NCI-H460 (cell line): Measurements from ENCODE around the gene CEACAM7. TPM values are rescaled to one million over a fixed set of nuclear protein-coding genes. Genes with fewer than 3 reads are reported as not detected.
"Not testable (repeated sequence)": the region's sequence is repeated elsewhere in the genome, so short reads cannot be mapped to it uniquely, and the experiment has no call there.

Experiments
- DNase-seq: peaks from one replicate; pipeline ENCODE4 v3.0.0-alpha.2; 2016; ENCODE audit warnings: low read depth; ENCODE audit errors: extremely low read depth
- small RNA-seq, 2 experiments: library from RNA; depleted of rRNA; stranded (forward); fragments of <200 nt; gene quantifications; one replicate each; pipeline ENCODE3, GENCODE V24; 2014
- total RNA-seq: library from RNA; depleted of rRNA; stranded (reverse); fragments of >200 nt; shearing (Covaris generic); gene quantifications from 2 replicates; pipeline ENCODE4 v1.2.3, GENCODE V29; 2014; rRNA removed

CEACAM7 gene
- total RNA-seq, 1 experiment from 2014 or later = not detected

DNA sequence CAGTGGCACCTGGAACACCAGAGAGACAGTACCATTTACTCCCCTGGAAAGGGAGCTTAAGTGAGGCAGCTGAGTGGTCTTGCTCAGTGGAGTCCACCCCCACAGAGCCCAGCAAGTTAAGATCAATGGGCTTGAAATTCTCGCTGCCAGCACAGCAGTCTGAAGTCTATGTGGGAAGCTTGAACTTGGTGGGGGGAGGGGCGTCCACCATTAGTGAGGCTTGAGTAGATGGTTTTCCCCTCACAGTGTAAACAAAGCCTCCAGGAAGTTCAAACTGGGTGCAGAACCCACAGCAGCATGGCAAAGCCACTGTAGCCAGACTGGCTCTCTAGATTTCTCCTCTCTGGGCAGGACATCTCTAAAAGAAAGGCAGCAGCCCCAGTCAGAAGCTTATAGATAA is 30.9 kb downstream of the CEACAM7 start:
- DNase-seq = no peak

- not testable (repeated sequence) for DNase-seq
Observed at GRCh38 chr19:41656756-41657155, 31.3 kb downstream of the CEACAM7 start.

DNA sequence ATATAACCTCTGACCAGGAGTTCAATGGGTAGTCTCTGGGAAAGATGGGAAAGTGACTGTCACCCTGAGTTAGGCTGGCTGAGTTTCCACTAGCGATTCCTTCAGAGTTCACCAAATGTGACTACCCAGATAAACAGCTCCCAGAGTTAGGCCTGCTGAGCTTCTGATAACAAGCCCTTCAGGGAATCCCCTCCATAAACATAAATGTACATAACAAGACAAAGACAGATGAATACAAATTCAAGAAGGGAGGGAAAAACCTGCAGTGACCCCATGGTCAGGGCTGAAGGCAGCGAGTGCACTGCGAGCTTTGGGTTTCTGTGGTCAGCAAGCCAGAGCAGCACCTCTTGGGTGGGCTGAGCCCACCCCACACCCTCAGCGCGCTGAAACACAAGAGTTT is 35.8 kb downstream of the CEACAM7 start:
- DNase-seq = no peak

- DNase-seq = no peak
Observed at GRCh38 chr19:41649827-41650226, 38.2 kb downstream of the CEACAM7 start.

- no peak for DNase-seq
Observed at GRCh38 chr19:41646589-41647204, 41.4 kb downstream of the CEACAM7 start.

DNA sequence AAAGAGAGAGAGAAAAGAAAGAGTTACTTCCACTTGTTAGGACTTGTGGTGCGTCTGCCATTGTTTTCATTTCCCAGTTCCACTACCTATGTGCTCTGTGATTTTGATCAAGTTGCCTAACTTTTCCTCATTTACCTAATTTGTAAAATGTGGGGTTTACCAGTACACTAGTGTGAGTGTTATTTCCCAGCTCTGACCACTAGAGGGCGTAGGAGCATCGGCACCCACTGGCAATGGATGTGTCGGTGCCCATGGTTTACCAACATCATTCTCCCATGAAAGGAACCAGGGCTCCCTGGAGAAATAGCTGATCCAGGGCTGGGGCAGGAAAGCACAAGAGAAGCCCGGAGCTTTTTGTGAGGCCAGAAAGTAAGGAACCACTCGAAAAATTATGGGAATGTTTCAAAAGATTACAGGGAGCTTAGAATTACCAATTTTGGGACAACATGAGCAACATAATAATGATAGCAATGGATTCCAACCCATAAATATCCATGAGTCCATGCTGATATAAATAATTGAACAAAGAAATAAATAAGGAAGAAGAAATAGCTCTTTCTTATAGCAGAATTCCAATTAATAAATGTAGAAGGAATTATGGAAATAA is 46.1 kb downstream of the CEACAM7 start:
- DNase-seq = peak; percentile 52

DNA sequence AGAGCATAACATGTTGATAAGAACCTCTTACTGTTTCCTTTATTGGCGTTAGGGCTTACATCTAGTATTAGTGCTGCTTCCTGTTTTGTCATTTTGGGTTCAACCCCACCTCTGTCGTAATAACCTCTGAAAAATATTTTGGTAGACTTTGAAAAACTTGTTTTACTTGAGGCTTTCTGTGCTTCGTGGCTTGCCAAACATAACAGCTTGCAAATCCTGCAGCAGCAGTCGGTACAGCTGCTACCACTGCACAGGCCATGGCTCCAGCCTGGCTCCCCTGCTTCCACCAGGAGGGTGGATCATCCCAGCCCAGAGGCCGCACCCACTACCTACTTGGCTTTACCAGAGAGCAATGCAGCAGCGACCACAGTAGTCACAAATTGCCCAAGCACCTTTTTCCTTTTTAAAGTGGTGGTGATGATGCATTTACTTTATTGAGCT is 49.4 kb downstream of the CEACAM7 start:
- DNase-seq = no peak

- DNase-seq = no peak
Observed at GRCh38 chr19:41637484-41637883, 50.6 kb downstream of the CEACAM7 start.

DNA sequence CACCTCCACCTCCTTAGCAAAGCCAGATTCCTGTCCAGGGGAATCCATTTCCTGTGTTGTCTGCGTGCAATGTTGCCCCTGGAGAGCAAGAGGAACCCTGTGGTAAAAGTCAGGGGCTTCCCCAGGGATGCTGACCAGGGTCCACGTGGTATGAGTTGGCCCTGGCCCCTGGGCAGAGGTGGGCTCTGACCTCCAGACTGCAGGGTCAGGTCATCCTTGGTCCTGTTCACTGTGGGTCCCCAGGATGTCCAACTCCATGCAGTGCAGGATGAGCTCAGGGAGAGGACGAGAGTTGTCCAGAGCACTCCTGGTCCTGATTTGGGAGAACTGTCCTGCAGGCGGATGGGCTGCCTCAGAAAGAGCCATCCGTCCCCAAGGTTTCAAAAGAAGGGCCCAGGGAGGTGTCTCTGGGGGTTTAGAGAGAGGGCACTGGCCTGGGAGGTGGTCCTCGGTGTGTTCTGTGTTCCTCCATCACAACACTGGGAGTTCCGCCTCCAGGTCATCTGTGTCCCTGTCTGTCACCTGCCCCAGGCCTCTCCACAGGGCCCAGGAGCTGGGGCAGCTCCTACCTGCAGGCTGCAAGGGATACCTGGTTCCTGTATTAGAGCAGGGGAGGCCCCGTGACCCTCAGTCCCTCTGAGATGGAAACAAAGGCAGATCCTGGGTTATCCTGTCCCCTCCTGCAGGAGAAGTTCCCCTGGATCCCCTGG is 59.9 kb downstream of the CEACAM7 start:
- no peak for DNase-seq

DNA sequence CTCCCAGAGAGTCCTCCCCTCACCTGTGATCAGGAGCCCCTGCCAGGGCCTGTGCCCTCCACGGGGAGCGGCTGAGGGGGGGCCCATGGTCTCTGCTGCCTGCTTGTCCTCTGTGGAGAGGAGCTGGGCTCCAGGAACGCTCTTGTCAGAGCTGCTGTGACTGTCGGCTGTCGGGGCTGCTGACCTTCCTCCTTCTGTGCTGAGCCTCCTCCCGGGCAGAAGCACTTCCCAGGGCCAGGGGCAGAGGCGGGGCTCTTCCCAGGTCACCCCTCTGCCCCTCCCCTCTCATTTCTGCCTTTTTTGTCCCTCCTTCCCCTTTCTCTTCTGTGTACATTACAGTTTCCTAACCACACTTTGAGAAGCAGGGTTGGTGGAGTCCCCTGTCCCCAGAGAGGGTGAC is 61.2 kb downstream of the CEACAM7 start, which contains the start of gene CEACAM4:
Gene CEACAM4, minus strand, starts transcription at position 198 of the 400 bp plus-strand sequence. Its CDS starts 111 bp downstream, at position 87.
- no peak for DNase-seq

DNA sequence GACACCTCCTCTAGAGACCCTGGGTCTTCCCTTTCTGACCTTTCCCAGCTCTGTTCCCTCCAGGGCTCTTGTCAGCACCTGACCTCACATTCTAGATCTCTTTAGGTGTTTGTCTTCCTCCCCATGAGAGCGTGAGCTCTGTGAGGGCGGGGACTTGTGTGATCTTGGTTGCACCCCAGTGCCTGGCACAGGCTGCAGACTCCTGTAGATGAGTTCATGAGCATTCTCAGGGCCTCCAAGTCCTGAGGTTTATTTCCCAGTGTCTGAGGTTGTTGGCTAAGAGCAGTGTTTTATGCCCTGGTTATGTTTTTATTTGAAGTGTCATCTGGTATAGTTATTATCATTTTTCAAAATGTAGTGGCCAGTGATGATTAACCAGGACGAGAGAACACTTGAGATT is 61.8 kb downstream of the CEACAM7 start:
- DNase-seq = no peak

- no peak for DNase-seq
Observed at GRCh38 chr19:41624937-41625336, 63.1 kb downstream of the CEACAM7 start.

DNA sequence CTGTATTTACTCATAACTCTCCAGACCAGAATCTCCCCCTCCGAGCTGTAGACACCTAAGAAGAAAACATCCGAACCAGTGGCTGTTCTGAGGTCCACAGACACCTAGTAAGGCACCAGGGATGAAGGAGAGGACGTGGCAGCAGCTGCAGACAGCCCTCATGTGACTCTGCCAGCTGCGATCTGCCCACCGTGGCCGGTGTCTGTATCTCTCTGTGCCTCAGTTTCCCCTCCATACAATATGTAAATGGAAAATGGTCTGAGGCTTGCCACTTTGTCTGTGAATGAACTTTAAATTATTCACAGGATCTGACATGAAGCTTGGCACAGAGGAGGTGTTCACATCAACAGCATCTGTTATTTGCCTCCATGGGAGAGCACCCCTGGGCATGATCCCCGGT is 63.6 kb downstream of the CEACAM7 start:
- DNase-seq = no peak

- no peak for DNase-seq
Observed at GRCh38 chr19:41623360-41623759, 64.7 kb downstream of the CEACAM7 start.

Small RNA genes lying within 50 kb of the gene (small RNA-seq; reads per million reads assigned to genes)
- 0 reads per million in 2 experiments for gene AC243960.4

Other genes with a start within 250 kb of the CEACAM7 start
- 27.5 and 30.9 TPM in 2 replicates for gene DMAC2, start 248.4 kb downstream of the CEACAM7 start, total RNA-seq
- gene ERICH4, start 245.1 kb downstream of the CEACAM7 start, total RNA-seq = not detected in 2 replicates
- not detected in 2 replicates for gene CEACAM21, start 112.1 kb downstream of the CEACAM7 start, total RNA-seq
- not detected in 2 replicates for gene CEACAM4, start 61.2 kb downstream of the CEACAM7 start, total RNA-seq
- gene CEACAM5, start 20.4 kb upstream of the CEACAM7 start, total RNA-seq = not detected in 2 replicates
- not detected in 2 replicates for gene CEACAM6, start 67.3 kb upstream of the CEACAM7 start, total RNA-seq
- not detected in 2 replicates for gene CEACAM3, start 108.3 kb upstream of the CEACAM7 start, total RNA-seq
- gene LYPD4, start 156.4 kb upstream of the CEACAM7 start, total RNA-seq = not detected in 2 replicates
- not detected in 2 replicates for gene DMRTC2, start 156.8 kb upstream of the CEACAM7 start, total RNA-seq
- gene RPS19, start 172.0 kb upstream of the CEACAM7 start, total RNA-seq = 1,900 and 2,127 TPM in 2 replicates
- gene CD79A, start 189.0 kb upstream of the CEACAM7 start, total RNA-seq = not detected in 2 replicates
- gene ARHGEF1, start 194.9 kb upstream of the CEACAM7 start, total RNA-seq = 33.2 and 39.6 TPM in 2 replicates
- gene ERFL, start 240.2 kb upstream of the CEACAM7 start, total RNA-seq = not detected in 2 replicates